Neutrophil (primary cell): ENCODE measurements around the gene SHISA3.

Experiments
- H3K27ac ChIP-seq: fragments of 200-600 bp; sonication (generic); 2 replicates; pipeline ENCODE4 v1.5.1; 2016; ENCODE audit warnings: mild to moderate bottlenecking, moderate library complexity
- H3K27me3 ChIP-seq: fragments of 200-600 bp; sonication (generic); 2 replicates; pipeline ENCODE4 v1.6.0; 2016; ENCODE audit warnings: mild to moderate bottlenecking
- H3K36me3 ChIP-seq: fragments of 200-600 bp; sonication (generic); 2 replicates; pipeline ENCODE4 v1.5.1; 2017
- H3K4me1 ChIP-seq, 2 experiments: fragments of 200-600 bp in 1 of 2; sonication (generic) in 1 of 2; 1 replicate in 1 of 2; 2 replicates in 1 of 2; pipeline versions ENCODE4 v1.5.1 to v1.6.1; 2013 to 2016; ENCODE audit warnings: low read depth in 1 of 2, low read length in 1 of 2, mild to moderate bottlenecking in 1 of 2, moderate library complexity in 1 of 2; ENCODE audit not compliant: control insufficient read depth in 1 of 2, insufficient read depth in 1 of 2
- H3K4me3 ChIP-seq, 2 experiments: fragments of 200-600 bp in 1 of 2; sonication (generic) in 1 of 2; 1 replicate in 1 of 2; 2 replicates in 1 of 2; pipeline ENCODE4 v1.5.1; 2013 to 2016; ENCODE audit warnings: low read depth in 1 of 2, low read length in 1 of 2, mild to moderate bottlenecking in 1 of 2, moderate library complexity in 1 of 2
- H3K9me3 ChIP-seq: fragments of 200-600 bp; sonication (generic); 2 replicates; pipeline ENCODE4 v1.5.1; 2016
- CTCF ChIP-seq: fragments of 200-600 bp; sonication (generic); IDR thresholded peaks from 2 replicates; pipeline ENCODE4 v1.5.1; 2016; ENCODE audit warnings: antibody characterized with exemption

The SHISA3 gene

GRCh38 chr4:42392436-42392835, 4.9 kb upstream of the SHISA3 start:
- Histone ChIP-seq H3K4me3 (no peak overlapping the region), H3K4me1 (peaks cover 9 to 12% of the 10 kb centered on the region in 2 experiments), H3K9me3 (no peaks in the 10 kb centered on the region), H3K27ac (no peak overlapping the region), H3K27me3 (peaks cover 71% of the 10 kb centered on the region), H3K36me3 (no peaks in the 10 kb centered on the region)
- no peak for TF ChIP-seq CTCF

- no peak overlapping the region for H3K4me3 ChIP-seq
- peaks cover 99% of the 10 kb centered on the region for H3K27me3 ChIP-seq
- no peaks in the 10 kb centered on the region for H3K36me3 ChIP-seq
- no peak for TF ChIP-seq CTCF
- H3K27ac ChIP-seq, result no peak overlapping the region
- no peaks in the 10 kb centered on the region for H3K9me3 ChIP-seq
- H3K4me1 ChIP-seq, result peaks cover 23 to 25% of the 10 kb centered on the region in 2 experiments
These were observed 1.7 kb upstream of the SHISA3 start for GRCh38 chr4:42395595-42395994.

- TF ChIP-seq CTCF, result no peak
- Histone ChIP-seq H3K4me1 (peaks cover 23 to 25% of the 10 kb centered on the region in 2 experiments), H3K27ac (no peak overlapping the region), H3K27me3 (peaks cover 99% of the 10 kb centered on the region), H3K4me3 (no peak overlapping the region), H3K9me3 (no peaks in the 10 kb centered on the region), H3K36me3 (no peaks in the 10 kb centered on the region)
These were observed 932 bp upstream of the SHISA3 start for GRCh38 chr4:42396361-42396751.

GRCh38 chr4:42397635-42398170, 415 bp downstream of the SHISA3 start:
- Histone ChIP-seq H3K9me3 (no peaks in the 10 kb centered on the region), H3K27ac (no peak overlapping the region), H3K4me1 (peaks cover 23 to 25% of the 10 kb centered on the region in 2 experiments), H3K27me3 (peaks cover 100% of the 10 kb centered on the region), H3K36me3 (no peaks in the 10 kb centered on the region), H3K4me3 (peak overlapping the region; percentile 15 to 34)
- TF ChIP-seq CTCF, result no peak

GRCh38 chr4:42398171-42398870, 1.0 kb downstream of the SHISA3 start:
- Histone ChIP-seq H3K27me3 (peaks cover 100% of the 10 kb centered on the region), H3K4me1 (peaks cover 23 to 25% of the 10 kb centered on the region in 2 experiments), H3K9me3 (no peaks in the 10 kb centered on the region), H3K36me3 (no peaks in the 10 kb centered on the region), H3K4me3 (peak overlapping the region; percentile 15 to 34), H3K27ac (no peak overlapping the region)
- no peak for TF ChIP-seq CTCF
